ENCODE results near the gene DUOX1. TPM values are rescaled to one million over a fixed set of nuclear protein-coding genes. Genes with fewer than 3 reads are reported as not detected.

Gene DUOX1
- total RNA-seq, 3 donors from 2014 or later (not counting 1 experiment from before 2014, with no cell fraction given), result 0.20 TPM; not detected in 2

GRCh38 chr15:45093622-45094357 is 36.0 kb upstream of the DUOX1 start:
- DNase-seq (no peak), ATAC-seq (no peak)
- Mint-ChIP-seq H3K27ac (no peak overlapping the region), H3K9me3 (no peaks in the 10 kb centered on the region), H3K36me3 (no peaks in the 10 kb centered on the region), H3K27me3 (ENCODE audit: low read depth in 2 of 2) (peaks cover 11 to 35% of the 10 kb centered on the region in 2 donors), H3K4me1 (no peaks in the 10 kb centered on the region), H3K4me3 (no peak overlapping the region)
- H3K27me3 ChIP-seq (ENCODE audit: control insufficient read depth, insufficient read depth, low read length), result peaks cover 2% of the 10 kb centered on the region
- no peaks in the 10 kb centered on the region for H3K4me1 ChIP-seq (ENCODE audit: control insufficient read depth, insufficient read depth, low read length)
- H3K9me3 ChIP-seq (ENCODE audit: control insufficient read depth, insufficient read depth, low read length), result no peaks in the 10 kb centered on the region
- no peak overlapping the region for H3K27ac ChIP-seq (ENCODE audit: low read length)
- no peak overlapping the region for H3K4me3 ChIP-seq (ENCODE audit: low read length)
- 88% methylated on average over 8 of the region's 11 CpGs for WGBS (ENCODE audit: insufficient coverage)
- TF ChIP-seq CTCF (IDR thresholded peaks at IDR 0.05), result no peak
- H3K36me3 ChIP-seq (ENCODE audit: control insufficient read depth, insufficient read depth, low read length), result no peaks in the 10 kb centered on the region
- intact Hi-C loops (cut with micrococcal nuclease), result no loop called here

- no peak for TF ChIP-seq CTCF (IDR thresholded peaks at IDR 0.05)
- intact Hi-C loops (cut with micrococcal nuclease), result no loop called here
- DNase-seq, result no peak
- 88% methylated on average over 9 of the region's 9 CpGs for WGBS (ENCODE audit: insufficient coverage)
- Histone ChIP-seq H3K9me3 (ENCODE audit: control insufficient read depth, insufficient read depth, low read length) (no peaks in the 10 kb centered on the region), H3K27me3 (ENCODE audit: control insufficient read depth, insufficient read depth, low read length) (peaks cover 2% of the 10 kb centered on the region), H3K36me3 (ENCODE audit: control insufficient read depth, insufficient read depth, low read length) (no peaks in the 10 kb centered on the region), H3K4me1 (ENCODE audit: control insufficient read depth, insufficient read depth, low read length) (no peaks in the 10 kb centered on the region), H3K27ac (ENCODE audit: low read length) (no peak overlapping the region), H3K4me3 (ENCODE audit: low read length) (no peak overlapping the region)
- Mint-ChIP-seq H3K9me3 (no peaks in the 10 kb centered on the region), H3K27me3 (ENCODE audit: low read depth in 2 of 2) (peaks cover 9 to 32% of the 10 kb centered on the region in 2 donors), H3K4me3 (no peak overlapping the region), H3K27ac (no peak overlapping the region), H3K4me1 (no peaks in the 10 kb centered on the region), H3K36me3 (no peaks in the 10 kb centered on the region)
- no peak for ATAC-seq
Observed at GRCh38 chr15:45094358-45094730, 35.5 kb upstream of the DUOX1 start.

GRCh38 chr15:45095661-45096060 is 34.1 kb upstream of the DUOX1 start:
- H3K4me3 Mint-ChIP-seq, result no peak overlapping the region
- 92% methylated on average over 11 of the region's 11 CpGs for WGBS (ENCODE audit: insufficient coverage)
- no peak for DNase-seq
- H3K27me3 ChIP-seq (ENCODE audit: control insufficient read depth, insufficient read depth, low read length), result peaks cover 2% of the 10 kb centered on the region
- no peaks in the 10 kb centered on the region for H3K9me3 ChIP-seq (ENCODE audit: control insufficient read depth, insufficient read depth, low read length)
- no peak overlapping the region for H3K4me3 ChIP-seq (ENCODE audit: low read length)
- no peak for TF ChIP-seq CTCF (IDR thresholded peaks at IDR 0.05)
- H3K9me3 Mint-ChIP-seq, result no peaks in the 10 kb centered on the region
- no peaks in the 10 kb centered on the region for H3K36me3 Mint-ChIP-seq
- H3K36me3 ChIP-seq (ENCODE audit: control insufficient read depth, insufficient read depth, low read length), result no peaks in the 10 kb centered on the region
- H3K27me3 Mint-ChIP-seq (ENCODE audit: low read depth in 2 of 2), result peaks cover 5 to 20% of the 10 kb centered on the region in 2 donors
- H3K27ac Mint-ChIP-seq, result no peak overlapping the region
- H3K4me1 Mint-ChIP-seq, result no peaks in the 10 kb centered on the region
- ATAC-seq, result no peak
- intact Hi-C loops (cut with micrococcal nuclease), result no loop called here
- no peak overlapping the region for H3K27ac ChIP-seq (ENCODE audit: low read length)
- no peaks in the 10 kb centered on the region for H3K4me1 ChIP-seq (ENCODE audit: control insufficient read depth, insufficient read depth, low read length)

- intact Hi-C loops (cut with micrococcal nuclease), result no loop called here
- Histone ChIP-seq H3K4me3 (ENCODE audit: low read length) (no peak overlapping the region), H3K4me1 (ENCODE audit: control insufficient read depth, insufficient read depth, low read length) (no peaks in the 10 kb centered on the region), H3K27ac (ENCODE audit: low read length) (no peak overlapping the region), H3K9me3 (ENCODE audit: control insufficient read depth, insufficient read depth, low read length) (no peaks in the 10 kb centered on the region), H3K36me3 (ENCODE audit: control insufficient read depth, insufficient read depth, low read length) (no peaks in the 10 kb centered on the region), H3K27me3 (ENCODE audit: control insufficient read depth, insufficient read depth, low read length) (peaks cover 2% of the 10 kb centered on the region)
- WGBS (ENCODE audit: insufficient coverage), result 96% methylated on average over 7 of the region's 7 CpGs
- Mint-ChIP-seq H3K4me1 (no peaks in the 10 kb centered on the region), H3K36me3 (no peaks in the 10 kb centered on the region), H3K27ac (no peak overlapping the region), H3K27me3 (ENCODE audit: low read depth in 2 of 2) (peaks cover 0 to 7% of the 10 kb centered on the region in 2 donors), H3K4me3 (no peak overlapping the region), H3K9me3 (no peaks in the 10 kb centered on the region)
- ATAC-seq (no peak), DNase-seq (no peak)
- TF ChIP-seq CTCF (IDR thresholded peaks at IDR 0.05), result no peak
Observed at GRCh38 chr15:45097466-45097865, 32.3 kb upstream of the DUOX1 start.

Measured in natural killer cell (primary cell).